Stimulated activated CD4-positive, alpha-beta T cell treated with anti-CD3 and anti-CD28 coated beads, Interleukin-15, amount 100 ng/mL, for 1 hour (primary cell): Measurements from ENCODE around the gene SPNS1.

Experiments
- DNase-seq, 2 donors: peaks; one replicate each; pipeline ENCODE4 v3.0.0-alpha.2; 2020; ENCODE audit warnings: low read depth in 1 of 2, low spot score in 1 of 2

SPNS1 gene

DNA sequence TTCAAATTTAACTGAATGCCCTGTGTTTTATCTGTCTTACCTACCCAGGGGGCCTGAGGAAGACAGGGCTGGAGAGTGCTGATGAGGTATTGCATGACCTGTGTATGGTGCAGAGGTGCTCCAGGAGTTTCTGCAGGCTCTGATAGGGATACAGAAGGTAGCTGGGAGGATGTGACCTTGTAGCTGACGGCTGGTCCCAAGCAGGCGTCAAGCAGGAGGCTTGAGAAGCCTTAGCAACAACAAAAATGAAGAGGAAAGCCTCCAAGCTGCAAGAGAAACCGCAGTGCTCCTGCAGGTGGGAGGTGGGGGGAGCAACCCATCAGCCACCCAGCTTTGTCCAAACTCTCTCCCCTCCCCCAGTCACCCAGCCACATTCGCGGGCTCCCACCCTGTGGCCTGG, 50.6 kb downstream of the SPNS1 start:
- no peak for DNase-seq

DNA sequence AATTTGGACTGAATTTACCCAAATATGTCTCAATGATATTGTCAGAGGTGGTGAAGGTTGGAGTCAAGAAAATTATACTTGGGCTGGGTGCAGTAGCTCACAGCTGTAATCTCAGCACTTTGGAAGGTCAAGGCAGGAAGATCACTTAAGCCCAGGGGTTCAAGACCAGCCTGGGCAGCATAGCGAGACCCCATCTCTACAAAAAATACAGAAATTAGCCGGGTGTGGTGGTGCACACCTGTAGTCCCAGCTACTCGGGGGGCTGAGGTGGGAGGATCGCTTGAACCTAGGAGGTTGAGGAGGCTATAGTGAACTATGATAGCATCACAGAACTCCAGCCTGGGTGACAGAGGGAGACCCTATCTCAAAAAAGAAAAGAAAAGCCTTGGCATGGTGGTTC, 51.2 kb downstream of the SPNS1 start:
- no peak for DNase-seq

DNA sequence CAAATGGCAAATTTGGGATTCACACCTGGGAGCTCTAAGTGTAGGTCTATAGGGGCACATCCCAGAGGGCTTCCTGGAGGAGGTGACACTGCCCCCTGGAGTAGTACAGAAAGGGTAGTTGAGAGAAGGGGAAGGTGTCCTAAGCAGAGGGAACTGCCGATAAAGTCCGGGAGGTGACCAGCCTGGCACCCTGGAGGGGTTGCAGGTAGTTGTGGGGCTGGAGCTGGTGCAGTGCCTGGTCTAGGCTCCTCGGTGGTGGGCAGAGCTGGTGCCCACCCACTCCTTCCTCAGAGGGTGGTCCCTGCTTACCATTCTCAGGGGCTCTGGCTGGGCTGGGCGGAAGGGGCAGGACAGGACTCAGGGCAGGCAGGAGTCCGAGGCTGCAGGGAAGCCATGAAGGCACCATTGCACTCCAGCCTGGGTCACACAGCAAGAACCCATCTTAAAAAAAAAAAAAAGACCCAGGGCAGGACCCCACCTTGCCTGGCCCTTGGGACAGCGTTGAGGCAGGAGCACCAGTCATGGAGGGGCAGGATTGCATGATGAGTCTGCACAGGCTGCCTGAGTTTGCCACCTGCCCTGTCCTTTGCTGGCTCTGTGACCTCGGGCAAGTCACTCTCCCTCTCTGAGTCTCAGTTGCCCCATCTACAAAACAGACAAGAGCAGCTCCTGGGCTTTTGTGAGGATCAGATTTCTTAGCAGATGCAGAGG, 54.0 kb downstream of the SPNS1 start:
- no peak for DNase-seq

DNA sequence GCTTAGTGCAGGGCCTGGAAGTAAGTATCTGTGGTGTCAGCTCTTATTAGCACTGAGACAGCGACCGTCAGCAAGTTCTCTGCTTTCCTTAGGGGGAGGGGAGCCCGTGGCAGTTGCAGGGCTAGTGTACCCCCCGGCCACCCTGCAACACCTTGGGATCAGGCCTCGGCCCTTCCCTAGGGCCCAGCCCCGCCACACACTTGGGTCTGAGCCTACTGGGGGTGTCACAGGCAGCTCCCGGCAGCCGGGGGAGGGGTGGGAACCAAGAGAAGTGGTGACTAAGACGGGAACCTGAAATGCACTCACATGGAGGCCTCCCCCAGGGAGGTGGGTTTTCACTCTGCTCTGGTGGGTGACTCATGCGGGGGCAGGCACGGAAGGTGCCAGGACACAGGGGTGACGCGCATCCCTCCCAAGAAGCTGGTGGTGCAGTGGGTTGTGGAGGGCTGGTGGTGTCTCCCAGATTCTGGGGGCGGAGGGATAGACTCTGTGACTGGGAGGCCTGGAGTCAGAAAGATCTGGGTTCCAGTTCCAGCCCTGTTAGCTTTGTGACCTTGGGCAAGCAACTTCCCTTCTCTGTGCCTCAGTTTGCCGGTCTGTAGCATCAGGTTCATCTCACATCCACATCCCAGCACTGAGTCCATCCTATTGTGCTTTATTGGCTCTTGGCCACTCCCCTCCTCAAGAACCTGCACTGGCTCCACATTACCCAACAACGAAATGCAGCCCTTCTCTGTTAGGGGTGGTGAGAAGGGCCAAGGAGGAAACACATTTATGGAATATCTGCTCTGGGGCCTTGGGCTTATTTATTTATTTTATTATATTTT, 54.8 kb downstream of the SPNS1 start:
- peak; percentile 37 to 83 for DNase-seq

DNA sequence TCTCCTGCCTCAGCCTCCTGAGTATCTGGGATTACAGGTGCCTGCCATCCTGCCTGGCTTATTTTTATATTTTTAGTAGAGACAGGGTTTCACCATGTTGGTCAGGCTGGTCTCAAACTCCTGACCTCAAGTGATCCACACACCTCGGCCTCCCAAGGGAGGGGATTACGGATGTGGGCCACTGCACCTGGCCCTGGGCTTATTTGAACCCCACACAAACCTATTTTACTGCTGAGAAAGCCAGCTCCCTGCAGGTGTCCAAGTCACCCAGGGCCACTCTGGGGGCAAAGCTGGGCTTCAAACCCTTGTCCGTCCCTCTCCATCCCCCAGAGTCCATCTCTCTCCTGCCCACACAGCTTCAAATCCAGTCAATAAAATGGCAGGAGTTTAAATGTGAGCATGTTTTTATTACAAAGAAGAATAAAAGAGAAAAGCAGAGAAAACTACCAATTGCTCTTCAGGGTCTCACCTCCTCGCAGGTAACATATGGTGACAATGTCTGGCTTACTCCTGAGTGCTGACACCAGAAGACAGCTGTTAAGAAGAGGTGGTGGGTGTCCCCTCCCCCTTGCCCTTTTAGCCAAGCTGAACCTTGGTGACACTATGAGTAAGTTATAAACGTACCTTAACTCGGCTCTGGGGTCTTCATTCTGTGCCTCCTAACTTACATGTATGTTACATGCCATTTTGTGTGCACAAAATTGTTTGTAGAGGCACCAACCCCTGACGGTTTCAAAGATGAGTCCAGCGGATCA, 55.7 kb downstream of the SPNS1 start:
- no peak for DNase-seq
